GM12872 (cell line): ENCODE results near the gene MARF1.

Source experiments
- CTCF ChIP-seq: IDR thresholded peaks from 3 replicates; pipeline ENCODE4 v1.5.1; 2011; ENCODE audit warnings: low read depth, mild to moderate bottlenecking, low read length, moderate library complexity; ENCODE audit not compliant: insufficient read depth

The MARF1 gene

GRCh38 chr16:15660203-15660601 lies 17.2 kb upstream of the MARF1 start:
- no peak for TF ChIP-seq CTCF

GRCh38 chr16:15658556-15658955 lies 15.6 kb upstream of the MARF1 start:
- no peak for TF ChIP-seq CTCF

- TF ChIP-seq CTCF: no peak
These were observed 15.2 kb upstream of the MARF1 start for GRCh38 chr16:15658149-15658548.

- no peak for TF ChIP-seq CTCF
These were observed 11.6 kb upstream of the MARF1 start for GRCh38 chr16:15654591-15654990.

GRCh38 chr16:15653227-15653626 lies 10.3 kb upstream of the MARF1 start:
- no peak for TF ChIP-seq CTCF

- TF ChIP-seq CTCF: no peak
These were observed 9.5 kb upstream of the MARF1 start for GRCh38 chr16:15652293-15653001.

- TF ChIP-seq CTCF: no peak
These were observed 7.8 kb upstream of the MARF1 start for GRCh38 chr16:15650698-15651171.
